Measurements from ENCODE around the gene PRR4.

DNA sequence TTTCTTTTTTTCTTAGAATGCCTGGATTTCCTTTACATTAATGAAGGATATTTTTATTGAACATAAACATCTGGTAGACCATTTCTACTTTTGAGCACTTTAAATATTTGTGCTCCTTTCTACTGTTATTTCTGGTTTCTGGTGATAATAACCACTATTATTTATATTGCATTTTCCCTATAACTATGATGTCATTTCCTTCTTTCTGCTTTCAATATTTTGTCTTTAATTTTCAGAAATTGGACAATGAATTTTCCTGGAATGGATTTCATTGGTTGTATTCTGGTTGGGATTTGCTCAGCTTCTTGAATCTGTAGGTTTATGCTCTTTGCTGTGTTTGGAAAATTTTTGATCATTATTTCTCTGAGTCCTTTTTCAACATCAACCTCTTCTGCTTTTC is 40.0 kb upstream of the PRR4 start:
- no peak for TF ChIP-seq CTCF (IDR thresholded peaks at IDR 0.05)
- TF ChIP-seq POLR2A (IDR thresholded peaks at IDR 0.05): no peak
- TF ChIP-seq POLR2AphosphoS5 (IDR thresholded peaks at IDR 0.05): no peak
